Activated naive CD4-positive, alpha-beta T cell treated with anti-CD3 and anti-CD28 coated beads, Interleukin-2, amount 50 U/mL, for 72 hours (primary cell): ENCODE data around the gene KRT86. TPM values are rescaled to one million over a fixed set of nuclear protein-coding genes. Genes with fewer than 3 reads are reported as not detected.

Source experiments
- ATAC-seq, 2 donors: fragments of 150-1000 bp; cut with Tn5 transposase; 2 replicates each; pipeline ENCODE4 v1.10.0; 2021; ENCODE audit warnings: mild to moderate bottlenecking in 2 of 2, moderate library complexity in 2 of 2
- DNase-seq, 2 donors: peaks; one replicate each; pipeline ENCODE4 v3.0.0; 2021 to 2022; ENCODE audit warnings: low spot score in 2 of 2
- H3K27ac Mint-ChIP-seq, 2 donors: one replicate each; pipeline ENCODE4 v1.8.0; 2022; ENCODE audit warnings: mild to moderate bottlenecking in 2 of 2, mixed read lengths in 2 of 2
- H3K36me3 Mint-ChIP-seq, 2 donors: one replicate each; pipeline ENCODE4 v1.8.0; 2022; ENCODE audit warnings: mixed read lengths in 2 of 2
- H3K9me3 Mint-ChIP-seq, 2 donors: one replicate each; pipeline ENCODE4 v1.8.0; 2022; ENCODE audit warnings: mixed read lengths in 2 of 2
- total RNA-seq, 2 donors: library from RNA; stranded (reverse); gene quantifications; one replicate each; pipeline ENCODE4 v1.2.3, GENCODE V29; 2022

Gene KRT86
- under 1 TPM in 1 of 2 donors, not detected in 1; 0.37 TPM for total RNA-seq

- H3K27ac Mint-ChIP-seq = no peak within 1 kb of the TSS
- DNase-seq = peak in 1 of 2 donors; percentile 20
- ATAC-seq = no peak
- H3K36me3 Mint-ChIP-seq = no peaks in the 10 kb centered on the region
- no peaks in the 10 kb centered on the region for H3K9me3 Mint-ChIP-seq
These were observed at the start of gene KRT86 for GRCh38 chr12:52274521-52275120. TSS of gene KRT86 (plus strand) at chr12:52274645. CDS start at chr12:52301917, 27,272 bp downstream.

DNA sequence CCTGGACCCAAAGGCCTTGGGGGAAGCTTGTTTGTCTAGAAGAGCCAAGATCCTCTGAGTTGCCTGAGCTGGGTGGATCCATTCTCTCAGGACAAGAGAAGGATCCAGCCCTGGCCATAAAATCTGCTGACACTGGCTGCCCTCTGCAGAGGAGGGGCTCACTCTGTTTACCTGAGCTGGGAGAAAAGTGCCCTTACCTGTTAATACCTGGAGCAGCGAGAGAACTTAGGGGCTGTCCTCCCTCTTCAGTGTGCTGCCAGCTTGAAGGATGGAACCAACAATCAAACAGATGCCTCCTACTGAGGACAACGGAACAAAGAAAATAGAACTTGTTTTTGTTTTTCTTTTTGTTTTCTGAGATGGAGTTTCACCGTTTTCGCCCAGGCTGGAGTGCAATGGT lies 48.7 kb upstream of the KRT86 start:
- H3K9me3 Mint-ChIP-seq = peaks cover 0 to 4% of the 10 kb centered on the region in 2 donors
- no peak for ATAC-seq
- no peaks in the 10 kb centered on the region for H3K36me3 Mint-ChIP-seq
- no peak for DNase-seq
- H3K27ac Mint-ChIP-seq = no peak overlapping the region

GRCh38 chr12:52226446-52226845 lies 48.0 kb upstream of the KRT86 start:
- DNase-seq (no peak), ATAC-seq (no peak)
- no peaks in the 10 kb centered on the region for H3K36me3 Mint-ChIP-seq
- peaks cover 0 to 4% of the 10 kb centered on the region in 2 donors for H3K9me3 Mint-ChIP-seq
- no peak overlapping the region for H3K27ac Mint-ChIP-seq

DNA sequence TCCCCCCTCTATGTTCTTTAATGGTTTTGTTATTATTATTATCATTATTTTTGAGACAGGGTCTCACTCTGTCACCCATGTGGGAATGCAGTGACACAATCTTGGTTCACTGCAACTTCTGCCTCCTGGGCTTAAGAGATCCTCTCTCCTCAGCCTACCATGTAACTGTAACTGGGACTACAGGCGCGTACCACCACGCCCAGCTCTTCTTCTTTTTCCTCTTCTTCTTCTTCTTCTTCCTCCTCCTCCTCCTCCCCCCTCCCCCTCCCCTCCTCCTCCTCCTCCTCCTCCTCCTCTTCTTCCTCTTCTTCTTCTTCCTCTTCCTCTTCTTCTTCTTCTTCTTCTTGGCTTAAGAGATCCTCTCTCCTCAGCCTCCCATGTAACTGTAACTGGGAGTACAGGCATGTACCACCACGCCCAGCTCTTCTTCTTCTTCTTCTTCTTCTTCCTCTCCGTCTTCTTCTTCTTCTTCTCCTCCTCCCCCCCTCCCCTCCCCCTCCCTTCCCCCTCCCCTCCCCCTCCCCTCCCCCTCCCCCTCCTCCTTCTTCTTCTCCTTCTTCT lies 46.8 kb upstream of the KRT86 start:
- ATAC-seq = no peak
- H3K36me3 Mint-ChIP-seq = no peaks in the 10 kb centered on the region
- no peak for DNase-seq
- H3K9me3 Mint-ChIP-seq = peaks cover 0 to 4% of the 10 kb centered on the region in 2 donors
- no peak overlapping the region for H3K27ac Mint-ChIP-seq

DNA sequence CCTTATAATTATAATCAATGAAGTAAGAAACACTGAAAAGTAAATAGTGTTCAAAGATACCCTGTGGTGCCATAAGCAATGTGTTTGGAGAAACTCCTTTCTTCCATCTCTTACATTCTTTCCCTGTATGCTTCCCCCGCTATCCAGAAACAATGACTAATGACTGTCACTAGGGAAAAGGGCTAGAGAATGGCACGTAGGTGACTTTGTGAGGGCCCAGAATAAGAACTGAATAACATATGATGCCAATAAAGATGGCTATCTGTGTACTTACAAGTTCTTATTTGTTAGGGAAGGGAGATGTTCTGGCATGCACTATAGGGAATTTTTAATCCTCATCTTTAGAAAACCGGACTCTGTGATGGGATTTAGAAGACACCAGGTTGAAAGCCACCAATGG lies 46.1 kb upstream of the KRT86 start:
- no peaks in the 10 kb centered on the region for H3K36me3 Mint-ChIP-seq
- no peak overlapping the region for H3K27ac Mint-ChIP-seq
- peaks cover 0 to 4% of the 10 kb centered on the region in 2 donors for H3K9me3 Mint-ChIP-seq
- DNase-seq (no peak), ATAC-seq (no peak)

DNA sequence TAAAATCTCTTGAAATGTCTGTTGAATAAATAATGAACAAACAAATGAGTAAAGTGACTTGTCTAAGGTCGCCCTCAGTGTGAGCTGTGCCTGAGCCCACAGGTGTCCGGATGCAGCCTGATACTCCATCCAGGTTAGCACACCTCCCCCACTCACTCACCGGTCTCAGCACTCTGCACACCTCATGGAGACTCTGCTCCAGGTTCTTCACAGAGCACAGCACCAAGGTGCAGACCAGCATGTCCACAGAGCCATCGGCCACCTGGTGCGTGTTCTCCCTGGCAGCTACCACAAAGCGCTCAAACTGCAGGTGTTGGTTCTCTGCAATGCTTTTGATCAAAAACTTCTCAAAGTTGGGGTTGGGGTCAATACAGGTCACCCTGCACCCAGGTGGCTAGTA lies 45.5 kb upstream of the KRT86 start:
- Mint-ChIP-seq H3K9me3 (peaks cover 0 to 4% of the 10 kb centered on the region in 2 donors), H3K27ac (no peak overlapping the region), H3K36me3 (no peaks in the 10 kb centered on the region)
- ATAC-seq = no peak
- DNase-seq = no peak

DNA sequence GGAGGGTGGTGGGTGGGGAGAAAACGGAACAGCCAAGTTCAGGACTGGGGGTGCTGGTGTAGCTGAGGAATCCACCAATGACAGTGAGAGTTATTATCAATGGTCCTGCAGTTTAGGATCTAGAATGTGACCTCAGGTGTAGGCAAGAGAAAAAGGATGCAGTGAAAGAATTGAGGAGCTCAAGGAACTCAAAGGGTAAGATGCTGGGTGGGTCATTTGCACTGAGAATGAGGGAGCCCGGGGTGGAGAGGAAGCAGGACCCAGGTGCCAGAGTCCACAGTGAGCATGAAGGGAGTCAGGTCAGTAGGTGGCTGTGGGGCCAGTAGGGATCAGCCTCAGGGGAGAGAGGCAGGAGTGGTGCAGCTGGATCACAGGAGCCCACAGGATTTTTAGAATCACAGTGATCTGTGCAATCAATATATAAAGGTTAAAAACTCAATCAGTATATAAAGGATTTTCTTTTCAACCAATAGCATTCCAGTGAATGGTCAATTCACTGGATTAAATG lies 44.6 kb upstream of the KRT86 start:
- no peaks in the 10 kb centered on the region for H3K9me3 Mint-ChIP-seq
- ATAC-seq (no peak), DNase-seq (no peak)
- no peak overlapping the region for H3K27ac Mint-ChIP-seq
- H3K36me3 Mint-ChIP-seq = no peaks in the 10 kb centered on the region

DNA sequence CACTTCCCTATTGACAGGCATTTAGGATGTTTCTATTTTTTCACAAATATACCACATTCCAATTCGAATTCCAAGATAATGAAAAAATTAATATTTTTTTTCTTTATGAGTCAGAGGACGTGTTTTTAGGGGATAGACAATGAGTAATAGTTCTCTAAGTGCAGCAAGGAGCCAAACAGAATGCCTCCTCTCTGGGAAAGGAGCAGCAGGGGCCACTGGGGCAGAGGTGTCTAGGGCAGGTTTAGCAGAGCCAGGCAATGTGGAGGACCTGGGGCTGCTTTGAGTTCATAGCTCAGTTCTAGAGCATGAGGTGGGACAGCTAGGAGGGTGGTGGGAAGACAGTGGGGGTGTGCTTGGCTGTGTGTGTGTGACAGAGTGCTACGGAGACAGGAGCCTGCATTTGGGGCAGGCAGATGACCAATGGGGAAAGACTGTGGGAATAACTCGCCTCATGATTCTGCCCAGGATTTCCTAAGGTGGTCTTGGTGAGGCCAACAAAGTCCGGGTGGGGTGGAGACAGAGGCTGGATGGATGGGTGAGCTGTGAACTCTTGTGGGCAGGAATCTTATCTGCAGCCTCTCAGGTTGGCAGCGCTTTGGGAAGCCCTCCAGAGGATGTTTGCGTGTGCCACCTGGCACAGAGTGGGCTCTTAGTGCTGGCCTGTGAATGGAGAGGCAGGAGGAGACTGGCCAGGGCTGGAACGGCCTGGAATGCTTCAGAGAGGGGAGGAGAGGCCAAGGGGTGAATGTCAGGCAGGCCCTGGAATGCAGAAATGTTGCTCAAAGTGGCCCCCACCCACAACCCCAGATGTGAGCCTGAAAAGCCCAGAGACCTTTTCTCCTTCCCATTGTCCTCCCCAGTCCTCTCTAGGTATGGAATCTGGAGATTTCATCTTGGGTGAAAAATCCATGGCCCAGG lies 43.8 kb upstream of the KRT86 start:
- Mint-ChIP-seq H3K36me3 (no peaks in the 10 kb centered on the region), H3K27ac (no peak overlapping the region), H3K9me3 (no peaks in the 10 kb centered on the region)
- ATAC-seq (no peak), DNase-seq (no peak)

DNA sequence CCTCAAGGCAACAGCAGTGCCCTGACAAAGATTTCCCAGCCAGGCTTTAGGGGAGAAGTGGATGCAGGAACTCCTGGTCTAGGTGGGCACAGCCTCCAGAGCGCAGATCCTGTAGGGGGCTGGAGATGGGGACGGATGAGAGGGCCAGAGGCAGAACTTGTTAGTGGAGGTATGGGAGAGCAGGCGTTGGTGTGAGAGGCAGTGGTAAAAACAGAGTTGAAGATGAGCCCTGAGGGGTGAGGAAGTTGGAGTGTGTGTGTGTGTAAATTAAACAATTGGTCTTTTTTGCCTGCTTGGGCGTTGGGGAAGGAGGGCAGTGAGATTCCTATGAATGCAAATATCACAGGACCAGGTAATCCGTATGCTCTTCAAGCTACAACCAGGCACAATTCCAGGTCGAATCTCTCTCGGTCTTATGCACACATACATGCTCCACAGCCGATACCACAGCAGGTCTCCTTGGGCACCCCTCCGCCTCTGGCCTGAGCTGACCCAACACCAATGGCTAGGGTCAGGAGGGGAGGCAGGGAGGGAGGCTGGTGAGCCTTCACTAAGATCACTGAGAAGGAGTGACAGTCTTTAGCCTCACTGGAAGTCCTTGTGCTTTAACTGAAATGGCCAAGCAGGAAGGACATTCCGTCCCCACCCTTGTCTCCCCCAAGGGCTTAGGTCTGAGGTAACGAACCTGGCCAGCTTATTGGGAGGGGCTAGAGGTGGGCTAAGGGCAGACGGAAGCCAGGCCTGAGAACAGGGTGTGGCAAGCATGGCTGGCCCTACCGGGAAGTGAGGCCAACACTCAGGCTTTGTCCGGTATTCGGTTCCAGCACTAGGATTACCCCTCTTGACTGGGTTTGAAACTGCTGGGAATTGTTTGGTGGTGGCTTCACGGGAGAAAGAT lies 42.9 kb upstream of the KRT86 start:
- ATAC-seq (no peak), DNase-seq (no peak)
- Mint-ChIP-seq H3K36me3 (no peaks in the 10 kb centered on the region), H3K27ac (no peak overlapping the region), H3K9me3 (no peaks in the 10 kb centered on the region)

GRCh38 chr12:52232203-52232673 lies 42.2 kb upstream of the KRT86 start:
- no peaks in the 10 kb centered on the region for H3K36me3 Mint-ChIP-seq
- H3K27ac Mint-ChIP-seq = no peak overlapping the region
- DNase-seq = no peak
- H3K9me3 Mint-ChIP-seq = no peaks in the 10 kb centered on the region
- ATAC-seq = no peak

DNA sequence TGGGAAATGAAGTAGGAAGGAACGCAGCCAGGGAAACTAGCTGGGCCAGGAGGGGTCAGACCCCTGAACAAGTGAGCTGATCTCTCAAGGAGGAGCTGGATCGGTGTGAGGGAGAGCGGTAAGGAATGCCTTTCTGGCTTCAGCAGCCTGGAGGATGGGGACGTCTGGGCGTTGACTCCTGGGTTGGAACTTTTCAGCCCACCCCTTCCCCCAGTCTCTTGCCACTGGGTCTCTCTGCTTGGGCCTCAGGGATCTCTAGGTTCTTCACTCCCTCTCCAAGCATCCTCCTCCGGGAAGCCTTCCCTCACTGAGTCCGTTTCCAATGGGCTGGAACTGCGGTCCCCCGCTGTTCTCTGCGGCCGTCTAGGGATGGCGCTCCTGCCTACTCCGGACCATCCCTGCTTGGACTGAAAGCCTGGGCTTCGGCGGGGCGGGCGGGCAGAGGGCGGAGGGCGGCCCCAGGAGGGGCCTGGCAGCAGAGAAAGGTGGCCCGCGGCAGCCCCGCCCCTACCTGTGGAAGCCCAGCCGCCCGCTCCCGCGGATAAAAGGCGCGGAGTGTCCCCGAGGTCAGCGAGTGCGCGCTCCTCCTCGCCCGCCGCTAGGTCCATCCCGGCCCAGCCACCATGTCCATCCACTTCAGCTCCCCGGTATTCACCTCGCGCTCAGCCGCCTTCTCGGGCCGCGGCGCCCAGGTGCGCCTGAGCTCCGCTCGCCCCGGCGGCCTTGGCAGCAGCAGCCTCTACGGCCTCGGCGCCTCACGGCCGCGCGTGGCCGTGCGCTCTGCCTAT lies 41.6 kb upstream of the KRT86 start, which contains the start of gene KRT7:
KRT7 (plus strand) TSS at position 570 of the 788 bp plus-strand sequence; CDS start at position 624, 54 bp downstream.
- H3K36me3 Mint-ChIP-seq = no peaks in the 10 kb centered on the region
- H3K9me3 Mint-ChIP-seq = no peaks in the 10 kb centered on the region
- no peak within 1 kb of the TSS for H3K27ac Mint-ChIP-seq
- ATAC-seq (no peak), DNase-seq (no peak)

- Mint-ChIP-seq H3K27ac (no peak overlapping the region), H3K9me3 (no peaks in the 10 kb centered on the region)
These were observed 40.8 kb upstream of the KRT86 start for GRCh38 chr12:52233462-52234207.

GRCh38 chr12:52234223-52234810 lies 40.1 kb upstream of the KRT86 start:
- H3K27ac Mint-ChIP-seq = no peak overlapping the region

More at GRCh38 chr12:52233462-52234207, 40.8 kb upstream of the KRT86 start:
- no peaks in the 10 kb centered on the region for H3K36me3 Mint-ChIP-seq
- no peak for DNase-seq
- no peak for ATAC-seq

GRCh38 chr12:52235001-52235764 lies 39.3 kb upstream of the KRT86 start:
- H3K9me3 Mint-ChIP-seq = no peaks in the 10 kb centered on the region
- H3K27ac Mint-ChIP-seq = peak overlapping the region in 1 of 2 donors; percentile 31
- DNase-seq (no peak), ATAC-seq (no peak)
- H3K36me3 Mint-ChIP-seq = no peaks in the 10 kb centered on the region

More at GRCh38 chr12:52234223-52234810, 40.1 kb upstream of the KRT86 start:
- no peak for DNase-seq
- H3K36me3 Mint-ChIP-seq = no peaks in the 10 kb centered on the region
- no peaks in the 10 kb centered on the region for H3K9me3 Mint-ChIP-seq
- no peak for ATAC-seq
